Epithelial cell of esophagus (primary cell): ENCODE data around the gene FAM3B.

Experiments
- DNase-seq: peaks from one replicate; pipeline ENCODE4 v3.0.0; 2010; ENCODE audit warnings: low read depth
- H3K4me3 ChIP-seq: 2 replicates; pipeline ENCODE4 v1.5.1; 2011; ENCODE audit warnings: mild to moderate bottlenecking, low read length, control low read depth
- CTCF ChIP-seq: IDR thresholded peaks from 2 replicates; pipeline ENCODE4 v1.5.1; 2011; ENCODE audit warnings: low read depth, mild to moderate bottlenecking, low read length, control low read depth, inconsistent platforms; ENCODE audit not compliant: insufficient read depth; ENCODE audit errors: missing control alignments

Gene FAM3B

GRCh38 chr21:41282412-41282811 is 34.2 kb upstream of the FAM3B start:
- DNase-seq, result no peak
- no peak for TF ChIP-seq CTCF

GRCh38 chr21:41283211-41283818 is 33.3 kb upstream of the FAM3B start:
- DNase-seq, result peak; percentile 87
- H3K4me3 ChIP-seq, result no peak overlapping the region
- peak; percentile 89 for TF ChIP-seq CTCF

More at GRCh38 chr21:41282412-41282811, 34.2 kb upstream of the FAM3B start:
- no peak overlapping the region for H3K4me3 ChIP-seq

- no peak for TF ChIP-seq CTCF
- DNase-seq, result peak; percentile 22
- H3K4me3 ChIP-seq, result no peak overlapping the region
Observed at GRCh38 chr21:41289431-41289830, 27.2 kb upstream of the FAM3B start.

GRCh38 chr21:41290106-41290799 is 26.3 kb upstream of the FAM3B start:
- H3K4me3 ChIP-seq, result no peak overlapping the region
- no peak for DNase-seq
- TF ChIP-seq CTCF, result no peak

- no peak for TF ChIP-seq CTCF
Observed at GRCh38 chr21:41294548-41295231, 21.9 kb upstream of the FAM3B start.

GRCh38 chr21:41295721-41296254 is 20.8 kb upstream of the FAM3B start:
- no peak for TF ChIP-seq CTCF
- DNase-seq, result no peak
- no peak overlapping the region for H3K4me3 ChIP-seq

More at GRCh38 chr21:41294548-41295231, 21.9 kb upstream of the FAM3B start:
- H3K4me3 ChIP-seq, result no peak overlapping the region
- no peak for DNase-seq
